HG02938 (cell line): ENCODE results near the gene SQOR.

Experiments used
- ATAC-seq: cut with Tn5 transposase; IDR thresholded peaks from one replicate; pipeline ENCODE4 v1.9.1; 2021; ENCODE audit warnings: mild to moderate bottlenecking, moderate library complexity; ENCODE audit not compliant: unreplicated experiment

Gene SQOR

DNA sequence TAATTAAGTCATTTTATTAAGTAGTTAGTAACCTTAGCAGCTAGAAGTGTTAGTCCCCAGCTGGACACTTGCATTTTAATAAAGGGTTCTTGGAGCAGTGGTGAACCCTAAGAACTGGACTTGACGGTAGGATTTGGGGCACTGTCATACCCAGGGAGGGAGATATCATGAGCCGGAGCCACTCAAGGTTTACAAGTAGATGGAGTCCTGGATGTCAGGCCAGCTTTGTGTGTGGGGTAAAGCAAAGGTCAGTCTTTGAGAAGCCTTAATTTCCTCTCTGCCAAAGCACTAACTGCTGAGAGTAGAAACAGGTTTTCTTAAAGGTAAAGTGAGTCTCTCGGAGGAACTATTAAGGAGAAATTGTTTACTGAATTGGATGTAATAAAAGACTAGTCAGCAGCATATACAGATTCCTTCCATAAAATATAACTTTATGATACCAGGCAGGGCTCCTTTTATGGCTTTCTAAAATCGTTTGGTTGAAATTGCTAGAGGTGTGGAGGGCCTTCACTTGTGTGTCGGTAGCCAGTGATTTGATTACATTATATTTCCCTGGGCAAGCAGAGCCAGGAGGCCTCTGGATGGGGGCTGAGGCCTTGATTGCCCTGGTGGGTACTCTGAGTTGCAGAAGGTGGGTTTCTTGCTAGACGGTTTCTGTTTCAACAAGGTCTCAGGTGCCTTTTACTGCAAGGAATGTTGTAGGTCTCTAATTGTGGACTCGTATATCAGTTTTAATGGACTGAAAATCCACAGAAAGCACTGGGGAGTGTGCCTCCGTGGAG is 23.1 kb downstream of the SQOR start:
- no peak for ATAC-seq

DNA sequence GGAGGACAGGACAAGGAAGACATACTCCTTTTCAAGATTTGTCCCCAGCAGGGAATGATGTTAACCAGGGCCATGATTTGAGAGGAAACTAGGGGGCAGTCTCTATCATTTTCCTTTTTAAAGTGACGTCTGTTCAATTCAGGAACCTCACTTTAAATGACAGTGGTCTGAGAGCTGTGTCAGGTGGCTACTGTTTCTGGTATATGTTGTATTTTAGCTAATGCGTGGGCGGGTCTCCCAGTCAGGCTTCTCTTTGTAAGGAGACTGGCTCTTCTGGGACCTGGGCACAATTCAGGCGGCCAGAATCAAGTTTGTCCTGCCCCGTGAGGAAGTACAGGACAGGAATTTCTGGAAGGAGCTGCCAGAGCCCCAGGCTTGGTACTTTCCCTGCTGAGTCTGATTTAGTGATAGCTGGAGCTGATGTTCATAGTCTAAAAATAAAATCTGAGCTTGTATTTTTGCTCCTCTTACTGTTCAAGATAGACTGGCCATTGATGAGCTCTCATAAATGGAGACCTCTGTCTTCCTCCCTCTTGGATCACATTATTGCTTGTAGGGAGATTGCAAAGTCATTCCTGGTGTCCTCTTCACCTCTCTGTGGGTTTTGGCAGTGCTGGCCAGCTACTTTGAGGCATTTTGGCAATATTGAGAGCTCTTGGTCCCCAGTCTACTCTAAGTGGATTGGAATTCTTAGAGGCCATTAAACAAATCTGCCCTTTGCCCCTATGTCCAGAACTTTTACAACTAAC is 25.6 kb downstream of the SQOR start:
- no peak for ATAC-seq

DNA sequence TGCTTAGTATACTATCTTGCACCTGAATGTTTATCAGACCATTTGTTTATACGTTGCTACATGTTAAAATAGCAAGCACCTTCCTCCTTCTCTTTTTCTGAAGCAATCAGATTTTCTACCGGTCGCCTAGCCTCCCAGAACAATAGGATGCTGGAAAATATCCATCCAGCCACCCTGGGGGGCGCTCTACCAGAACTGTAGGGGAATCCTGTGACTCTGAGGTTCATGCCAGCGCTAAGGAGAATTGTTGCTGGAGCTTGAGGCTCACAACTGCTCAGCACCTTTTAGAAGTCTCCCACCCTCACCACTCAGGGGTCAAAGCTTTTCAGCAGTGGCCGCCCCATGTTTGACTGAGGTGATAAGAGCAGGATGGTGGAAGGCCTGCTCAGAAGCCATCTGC is 27.5 kb downstream of the SQOR start:
- ATAC-seq = no peak

DNA sequence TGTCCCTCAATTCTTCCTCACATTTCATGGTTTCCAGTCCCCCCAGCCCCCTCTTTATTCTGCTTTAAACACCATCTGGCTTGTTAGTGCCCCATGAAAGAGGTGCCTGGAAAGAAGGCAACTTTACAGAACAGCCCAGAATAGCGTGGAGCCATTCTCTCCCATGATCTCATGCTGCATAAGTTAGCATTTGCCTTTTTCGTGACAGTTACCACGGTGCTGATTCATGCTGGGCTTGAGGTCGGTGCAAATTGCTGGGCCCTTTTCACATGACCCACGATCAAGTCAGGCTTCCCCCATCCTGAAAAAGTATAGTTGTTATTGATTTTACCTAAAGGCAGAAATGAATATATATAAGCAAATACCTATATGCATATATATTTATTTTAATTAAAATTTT is 29.6 kb downstream of the SQOR start:
- no peak for ATAC-seq

DNA sequence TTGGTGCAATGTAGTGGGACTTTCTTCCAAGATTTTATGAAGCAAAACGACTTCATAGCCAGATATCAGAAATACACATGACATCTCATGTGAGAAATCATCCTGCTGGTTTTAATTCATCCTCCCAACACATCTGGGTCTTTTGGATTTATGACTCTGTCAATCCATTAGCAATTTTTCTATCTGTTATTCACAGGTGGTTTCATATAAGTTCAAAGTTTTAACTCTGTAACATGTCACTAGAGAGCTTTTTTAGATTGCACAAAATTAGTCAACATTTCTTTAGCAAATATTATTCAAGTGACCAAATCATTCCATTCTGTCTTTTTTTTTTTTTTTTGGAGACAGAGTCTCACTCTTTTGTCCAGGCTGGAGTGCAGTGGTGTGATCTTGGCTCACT is 30.4 kb downstream of the SQOR start:
- ATAC-seq = no peak

DNA sequence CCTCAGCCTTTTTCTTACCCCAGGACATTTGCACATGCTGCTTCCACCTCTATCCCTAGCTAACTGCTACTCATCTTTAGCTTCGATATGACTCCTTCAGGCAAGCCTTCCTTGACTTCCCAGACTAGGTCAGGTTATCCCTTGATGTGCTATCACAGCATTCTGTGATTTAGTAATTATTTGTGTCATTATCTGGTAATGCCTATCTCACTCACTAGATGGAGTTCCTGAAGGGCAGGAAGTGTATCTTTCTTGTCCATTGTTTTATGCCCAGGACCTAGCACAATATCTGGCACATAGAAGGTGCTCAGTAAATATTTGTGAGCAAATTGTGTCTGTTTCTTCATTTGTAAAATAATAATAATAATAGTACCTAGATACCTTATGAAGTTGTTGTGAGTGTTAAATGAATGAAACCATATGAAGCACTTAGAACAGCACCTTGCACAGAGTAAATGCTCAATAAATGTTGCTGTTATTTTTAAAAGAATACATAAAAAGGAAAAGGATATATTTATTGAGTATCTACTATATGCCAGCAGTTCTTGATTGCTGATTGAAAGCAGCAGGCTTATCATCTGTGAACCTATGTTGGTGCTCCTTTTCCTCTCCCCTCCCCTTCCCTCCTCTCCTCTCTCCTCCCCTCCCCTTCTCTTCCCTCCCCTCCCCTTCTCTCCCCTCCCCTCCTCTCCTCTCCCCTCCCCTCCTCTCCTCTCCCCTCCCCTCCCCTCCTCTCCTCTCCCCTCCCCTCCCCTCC is 31.5 kb downstream of the SQOR start:
- ATAC-seq = no peak

DNA sequence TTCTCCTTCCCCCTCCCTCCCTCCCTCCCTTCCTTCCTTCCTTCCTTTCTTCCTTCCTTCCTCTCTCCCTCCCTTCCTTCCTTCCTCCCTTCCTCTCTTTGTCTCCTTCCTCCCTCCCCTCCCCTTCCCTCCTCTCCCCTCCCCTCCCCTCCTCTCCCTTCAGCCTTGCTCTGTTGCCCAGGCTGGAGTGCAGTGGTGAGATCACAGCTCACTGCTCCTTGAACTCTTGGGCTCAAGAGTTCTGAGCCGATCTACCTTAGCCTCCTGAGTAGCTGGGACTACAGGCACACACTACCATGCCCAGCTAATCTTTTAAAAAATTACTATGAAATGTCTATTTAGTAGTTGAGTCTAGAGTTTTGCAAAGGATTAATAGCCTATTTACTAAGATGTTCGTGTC is 32.2 kb downstream of the SQOR start:
- no peak for ATAC-seq

DNA sequence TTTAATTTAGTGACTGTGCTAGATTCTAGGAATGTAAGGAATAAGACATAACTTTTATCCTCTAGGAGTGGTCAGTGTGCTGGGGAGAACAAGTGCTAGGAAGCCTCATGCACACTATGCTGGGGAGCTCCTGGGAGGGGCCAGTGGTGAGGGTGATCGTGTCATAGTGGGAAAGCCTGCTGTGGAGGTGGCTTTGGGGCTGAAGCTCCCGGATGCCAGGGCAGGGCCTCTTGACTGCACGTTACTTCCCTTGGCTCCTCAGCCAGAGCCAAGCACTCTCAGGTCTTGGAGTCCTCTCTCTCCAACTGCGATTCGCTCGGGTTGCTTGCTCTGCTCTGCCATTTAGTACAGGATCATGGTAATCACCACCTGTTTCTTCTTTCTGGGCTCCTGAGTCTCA is 33.6 kb downstream of the SQOR start:
- ATAC-seq = no peak

DNA sequence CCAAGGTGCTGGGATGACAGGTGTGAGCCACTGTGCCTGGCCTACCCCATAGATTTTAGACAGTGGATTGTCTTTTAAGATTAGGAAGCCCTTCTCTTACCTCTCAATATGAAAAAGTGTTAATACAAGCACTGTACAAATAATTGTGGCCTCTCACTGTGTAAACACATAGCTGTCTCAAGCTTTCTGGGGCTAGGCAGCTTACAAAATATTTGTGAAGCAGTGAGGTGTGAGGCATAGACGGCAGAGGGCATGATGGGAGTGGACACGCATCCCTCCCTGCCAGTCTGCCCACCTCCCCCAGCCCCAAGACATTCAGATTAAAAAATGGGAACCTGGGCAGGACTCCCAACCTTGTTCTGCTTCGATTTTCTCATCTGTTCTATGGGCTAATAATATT is 34.6 kb downstream of the SQOR start:
- no peak for ATAC-seq

DNA sequence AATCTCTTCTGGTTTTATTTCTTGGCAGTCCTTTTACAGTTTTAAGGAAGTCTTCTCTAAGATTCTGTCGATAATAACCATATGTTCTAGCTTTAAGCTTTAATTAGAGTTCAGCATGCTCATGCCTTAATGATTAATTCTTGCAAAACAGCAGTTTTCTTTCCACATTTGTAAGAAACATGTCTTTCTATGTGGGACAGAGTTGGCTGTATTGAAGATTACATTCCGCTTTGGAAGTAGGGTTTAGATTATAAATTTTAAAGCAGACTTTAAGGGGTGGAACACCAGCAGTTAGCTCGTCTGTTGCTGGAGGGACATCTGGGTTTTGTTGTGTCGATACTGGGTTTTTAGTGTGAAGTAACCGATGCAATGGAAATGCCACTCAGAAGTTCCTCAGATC is 35.3 kb downstream of the SQOR start:
- no peak for ATAC-seq

DNA sequence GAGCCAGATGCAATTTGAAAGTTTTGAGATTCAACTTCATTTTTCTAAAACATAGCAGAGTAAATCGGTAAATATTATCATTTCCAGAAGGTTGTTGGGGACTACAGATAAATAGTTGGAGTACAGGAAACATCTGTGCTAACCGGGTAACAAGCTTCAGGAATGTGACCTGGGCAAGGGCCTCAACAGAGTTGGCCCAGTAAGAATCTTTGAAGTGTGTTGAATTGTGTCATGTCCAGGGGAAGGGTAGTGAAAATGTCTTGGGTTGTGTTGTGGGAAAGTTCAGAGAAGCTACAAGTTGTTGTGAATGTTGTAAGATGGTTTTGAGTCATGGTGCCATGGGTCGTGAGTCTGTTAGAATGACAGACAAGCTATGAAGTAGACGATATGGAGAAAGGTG is 35.7 kb downstream of the SQOR start:
- no peak for ATAC-seq

DNA sequence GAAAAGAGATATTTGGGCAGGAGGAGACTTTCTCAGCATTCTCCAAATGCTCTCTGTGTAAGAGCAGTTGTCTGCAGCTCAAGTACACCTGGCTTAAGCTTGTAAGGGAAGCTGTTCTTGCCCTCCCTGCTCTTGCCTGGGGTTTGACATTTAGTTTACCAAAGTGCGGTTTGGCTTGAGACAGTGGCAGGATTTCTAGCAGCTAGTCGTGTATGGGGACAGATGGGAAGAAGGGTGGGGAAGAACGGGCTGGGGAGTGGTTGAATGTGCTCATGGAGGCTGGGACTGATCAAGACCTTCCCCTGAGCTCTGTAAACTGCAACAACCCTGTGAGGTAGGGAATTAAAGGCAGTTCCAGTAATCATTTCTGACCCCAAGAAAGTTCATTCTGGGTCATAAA is 39.8 kb downstream of the SQOR start:
- no peak for ATAC-seq

DNA sequence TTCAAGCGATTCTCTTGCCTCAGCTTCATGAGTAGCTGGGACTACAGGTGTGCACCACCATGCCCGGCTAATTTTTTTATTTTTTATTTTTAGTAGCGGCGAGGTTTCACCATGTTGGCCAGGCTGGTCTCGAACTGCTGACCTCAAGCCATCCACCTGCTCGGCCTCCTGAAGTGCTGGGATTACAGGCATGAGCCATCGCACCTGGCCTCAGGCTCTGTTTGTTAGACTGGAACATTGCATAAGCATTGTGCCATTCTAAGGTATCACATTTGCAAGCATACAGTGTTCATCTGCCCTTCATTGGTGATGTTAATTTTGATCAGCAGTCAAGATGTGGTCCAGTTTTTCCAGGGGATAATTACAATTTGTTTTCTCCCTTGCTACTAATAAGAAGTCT is 43.0 kb downstream of the SQOR start:
- ATAC-seq = no peak

DNA sequence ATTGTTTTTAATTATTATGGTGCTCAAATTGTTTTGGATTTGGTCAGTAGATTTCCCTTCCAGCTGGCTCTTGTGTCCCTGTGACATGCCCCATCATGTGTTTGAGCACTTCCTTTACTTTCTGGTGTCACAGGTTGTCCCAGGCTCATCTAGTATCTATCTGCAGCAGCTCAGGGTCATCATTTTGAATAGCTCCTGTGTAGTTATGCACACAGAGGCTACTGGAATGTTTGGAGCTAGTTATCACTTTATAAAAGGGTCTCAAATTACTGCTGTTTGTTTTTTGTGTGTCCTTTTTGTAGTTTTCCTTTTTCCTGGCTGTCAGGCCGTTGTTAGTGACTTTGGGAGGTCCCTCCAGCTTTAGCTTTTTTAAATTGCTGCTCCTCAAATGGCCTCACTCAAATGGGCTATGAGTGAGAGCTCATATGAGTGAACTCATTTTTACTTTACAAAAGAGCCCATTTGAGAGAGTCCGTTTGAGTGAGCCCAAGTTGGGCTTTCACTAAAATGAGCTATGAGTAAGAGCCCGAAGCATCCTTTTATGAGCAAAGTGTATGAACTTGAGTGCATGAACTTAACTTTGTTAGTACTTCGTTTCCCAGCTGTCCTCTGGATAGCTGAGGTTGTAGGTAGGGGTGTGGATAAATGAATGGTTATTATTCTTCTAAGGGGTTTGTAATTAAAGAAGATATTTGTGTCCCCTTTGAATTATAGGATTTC is 43.8 kb downstream of the SQOR start:
- ATAC-seq = no peak

DNA sequence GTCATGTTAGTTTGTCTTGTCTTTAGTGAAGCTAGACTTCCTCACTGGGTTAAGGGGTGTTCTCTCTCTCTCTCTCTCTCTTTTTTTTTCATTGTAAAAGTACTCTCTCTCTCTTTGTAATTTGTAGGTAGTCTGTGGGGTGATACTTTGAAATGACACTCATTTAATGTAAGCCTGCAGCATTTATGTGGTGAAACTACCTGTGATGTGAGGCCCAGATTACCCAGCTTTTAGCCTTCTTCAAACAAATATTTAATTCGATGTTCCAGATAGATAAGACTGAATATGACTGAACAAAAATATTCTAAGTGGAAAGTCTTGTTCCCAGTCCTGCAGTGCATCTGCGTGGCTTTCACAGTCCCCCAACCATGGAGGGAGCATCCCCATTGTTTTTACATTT is 49.7 kb downstream of the SQOR start:
- no peak for ATAC-seq

DNA sequence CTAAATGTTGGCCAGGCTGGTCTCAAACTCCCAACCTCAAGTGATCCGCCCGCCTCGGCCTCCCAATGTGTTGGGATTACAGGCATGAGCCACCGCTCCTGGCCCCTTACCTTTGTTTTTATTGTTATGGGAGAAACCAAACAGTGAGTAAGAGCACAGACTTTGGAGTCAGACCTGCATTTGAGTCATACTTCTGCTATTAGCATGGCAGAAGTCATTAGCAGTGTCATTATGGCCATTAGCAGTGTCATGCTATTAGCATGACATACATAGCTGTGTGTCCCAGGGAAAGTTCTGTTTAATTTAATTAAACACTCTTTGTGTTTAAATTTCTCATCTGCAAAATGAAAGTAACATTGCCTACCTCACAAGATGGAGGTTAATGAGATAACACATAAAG is 54.8 kb downstream of the SQOR start:
- no peak for ATAC-seq

DNA sequence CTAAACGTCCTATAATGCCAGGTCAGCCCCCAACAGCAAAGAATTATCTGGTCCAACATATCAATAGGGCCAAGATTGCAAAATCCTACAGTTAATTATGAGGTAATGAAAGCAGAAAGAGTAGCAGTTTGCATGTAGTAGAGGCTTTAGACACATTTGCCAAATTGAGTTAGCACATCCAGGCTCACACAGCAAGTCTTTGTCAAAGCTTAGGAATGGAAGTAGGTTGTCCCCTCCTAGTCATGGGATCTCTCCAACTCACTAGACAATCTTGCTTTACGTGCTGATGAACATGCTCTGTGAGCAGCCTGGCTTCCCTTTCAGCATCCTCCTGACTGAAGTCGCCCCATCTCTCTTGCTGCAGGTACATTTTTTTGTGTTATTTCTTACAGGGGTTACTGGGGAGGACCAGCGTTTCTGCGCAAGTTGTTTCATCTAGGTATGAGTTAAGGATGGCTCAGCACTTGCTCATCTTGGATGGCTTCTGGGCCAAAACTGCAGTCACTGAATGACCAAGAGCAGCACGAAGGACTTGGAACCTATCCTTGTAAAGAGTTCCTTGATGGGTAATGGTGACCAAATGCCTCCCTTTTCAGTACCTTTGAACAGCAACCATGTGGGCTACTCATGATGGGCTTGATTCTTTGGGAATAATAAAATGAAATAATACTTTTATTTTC is 55.9 kb downstream of the SQOR start:
- no peak for ATAC-seq

DNA sequence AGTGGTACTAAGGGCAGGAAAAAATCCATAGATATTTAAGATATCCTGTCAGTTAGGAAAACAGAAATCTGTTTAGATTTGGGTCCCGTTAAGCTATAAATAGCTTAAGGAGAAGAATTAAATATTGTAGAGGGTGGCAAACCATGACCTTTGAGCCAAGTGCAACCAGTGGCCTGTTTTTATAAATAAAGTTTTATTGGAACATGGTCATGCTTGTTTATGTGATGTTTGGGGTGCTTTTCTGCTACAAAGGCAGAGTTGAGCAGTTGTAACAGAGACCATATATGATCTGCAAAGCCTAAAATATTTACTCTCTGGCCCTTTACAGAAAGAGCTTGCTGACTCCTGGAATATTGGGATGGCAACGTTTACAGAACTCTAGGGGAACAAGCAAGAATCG is 66.3 kb downstream of the SQOR start:
- ATAC-seq = no peak

DNA sequence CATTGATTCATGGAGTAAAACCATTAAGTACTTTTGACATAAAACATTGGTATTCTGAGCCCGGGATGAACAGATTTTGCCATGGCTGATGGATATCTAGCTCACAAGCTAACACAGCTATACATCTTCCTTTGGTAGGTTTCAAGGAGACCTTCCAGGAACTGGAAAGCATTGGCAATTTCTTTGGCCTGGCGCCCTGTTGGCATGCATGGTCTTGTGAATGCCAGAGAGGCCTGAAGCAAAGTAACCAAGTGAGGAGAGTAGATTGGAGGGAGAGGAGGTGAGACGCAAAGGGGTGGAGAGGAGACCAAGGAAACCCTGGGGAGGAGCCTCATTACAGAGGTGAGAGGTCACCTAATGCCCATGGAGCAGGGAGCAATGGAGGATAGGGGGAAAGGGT is 67.2 kb downstream of the SQOR start:
- no peak for ATAC-seq

DNA sequence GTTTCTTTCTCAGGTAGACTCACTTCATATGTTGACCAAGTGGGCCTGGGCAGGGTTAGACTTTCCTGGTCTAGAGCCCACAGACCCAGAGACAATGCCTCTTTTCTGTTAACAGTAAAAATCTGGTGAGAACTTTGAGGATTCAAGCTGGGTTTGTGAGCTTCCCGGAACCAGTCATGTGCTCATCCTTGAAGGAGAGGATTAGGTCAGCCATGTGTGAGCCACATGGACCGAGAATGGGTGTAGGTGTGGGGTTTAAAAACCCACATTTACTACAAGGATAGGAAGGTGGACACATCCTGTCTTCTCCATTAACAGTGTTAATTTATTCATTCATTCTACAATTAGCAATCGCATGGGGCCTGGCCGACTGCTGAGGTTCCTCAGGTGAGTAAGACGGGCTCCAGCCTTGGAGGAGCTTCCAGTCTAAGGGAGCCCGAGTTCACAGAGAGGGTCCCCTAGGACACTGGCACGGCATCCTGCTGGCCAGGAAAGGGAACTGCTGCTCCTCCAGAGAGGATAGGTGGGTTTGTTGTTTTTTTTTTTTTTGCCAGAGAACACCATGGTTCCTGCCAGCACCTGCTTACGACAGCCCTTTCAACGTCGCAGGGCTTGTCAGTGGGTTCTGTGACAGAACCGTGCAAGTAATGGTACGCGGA is 69.0 kb downstream of the SQOR start:
- no peak for ATAC-seq
